Stimulated activated CD8-positive, alpha-beta memory T cell treated with anti-CD3 and anti-CD28 coated beads, Interleukin-12 subunit alpha, Interleukin-12 subunit beta, amount 100 ng/mL, for 24 hours (primary cell): ENCODE results near the gene C1orf87.

Source experiments
- DNase-seq: peaks from one replicate; pipeline ENCODE4 v3.0.0-alpha.2; 2020; ENCODE audit errors: extremely low read depth

The C1orf87 gene

DNA sequence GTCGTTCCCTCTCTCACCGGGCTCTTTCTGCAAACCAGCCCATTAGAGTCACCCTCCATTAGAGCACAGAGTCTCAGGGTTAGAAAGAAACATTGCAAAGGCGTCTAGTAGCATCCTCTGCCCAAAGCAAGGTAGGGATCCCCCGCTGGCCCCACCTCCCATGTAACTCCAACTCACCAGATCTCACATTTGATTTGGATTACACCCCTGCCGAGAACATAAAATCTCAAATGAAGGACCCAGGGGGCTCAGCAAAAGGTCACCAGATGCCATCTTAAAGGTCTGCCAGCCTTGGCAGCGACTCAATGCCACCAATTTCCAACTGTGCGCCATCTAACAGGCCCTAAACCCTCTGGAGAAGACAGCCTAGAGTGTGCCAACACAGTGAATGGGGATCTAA is 14.1 kb downstream of the C1orf87 start:
- no peak for DNase-seq

GRCh38 chr1:60055336-60055735 is 18.2 kb downstream of the C1orf87 start:
- DNase-seq = no peak

DNA sequence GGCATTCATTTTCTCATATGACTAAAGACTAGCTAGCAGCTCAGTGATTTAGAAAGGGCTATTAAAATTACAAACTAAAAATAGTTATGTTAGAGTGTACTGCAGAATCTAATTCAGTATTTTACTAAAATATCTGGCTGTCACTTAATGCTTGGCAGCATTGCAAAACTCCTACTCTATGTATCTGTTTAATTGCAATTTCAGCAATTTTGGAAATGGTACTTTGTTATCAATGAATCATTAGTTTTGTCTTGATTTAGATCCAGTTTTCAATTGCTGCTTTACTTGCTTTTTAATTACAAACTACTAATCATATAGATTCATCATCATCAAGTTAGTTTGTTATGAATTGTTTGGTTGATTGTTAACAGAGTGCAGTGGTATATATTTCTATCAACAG is 19.2 kb downstream of the C1orf87 start:
- DNase-seq = no peak

DNA sequence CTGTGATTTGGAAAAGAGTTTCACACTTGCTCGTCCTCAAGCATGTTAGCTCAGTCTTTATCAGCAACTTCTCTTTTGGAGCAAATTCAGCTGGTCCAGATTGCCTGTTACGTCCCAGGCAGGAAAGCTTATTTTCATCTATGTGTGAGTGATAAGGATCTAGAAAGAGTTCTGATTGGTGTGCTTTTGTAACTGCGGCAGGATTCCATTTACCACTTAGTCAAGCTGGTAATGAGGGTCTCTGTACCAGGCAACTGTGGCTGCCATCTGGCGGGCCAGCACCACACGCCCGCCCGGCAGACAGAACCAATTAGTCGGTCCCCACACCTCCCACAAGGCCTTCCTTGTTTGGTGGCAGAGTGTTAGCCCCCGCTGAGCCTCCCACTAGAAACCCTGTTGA is 21.0 kb downstream of the C1orf87 start:
- DNase-seq = no peak

- no peak for DNase-seq
Measured at GRCh38 chr1:60051191-60051590, 22.4 kb downstream of the C1orf87 start.

DNA sequence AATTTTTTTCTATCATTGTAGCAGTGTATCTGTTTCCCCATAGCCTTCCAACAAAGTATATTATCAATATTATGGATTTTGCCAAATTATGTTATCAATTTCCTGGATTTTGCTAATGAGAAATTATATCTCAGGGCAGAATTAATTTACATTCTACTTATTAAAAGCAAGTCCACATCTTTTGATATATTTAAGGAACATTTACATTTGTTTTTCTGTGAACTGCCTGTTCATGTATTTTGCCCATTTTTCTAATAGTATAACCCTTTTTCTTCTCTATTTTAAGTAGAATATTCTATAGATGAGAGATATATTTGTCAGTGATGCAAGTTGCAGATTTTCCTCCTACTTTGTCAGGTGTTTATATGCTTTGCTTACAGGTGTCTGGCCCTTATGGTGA is 24.4 kb downstream of the C1orf87 start:
- DNase-seq = no peak

DNA sequence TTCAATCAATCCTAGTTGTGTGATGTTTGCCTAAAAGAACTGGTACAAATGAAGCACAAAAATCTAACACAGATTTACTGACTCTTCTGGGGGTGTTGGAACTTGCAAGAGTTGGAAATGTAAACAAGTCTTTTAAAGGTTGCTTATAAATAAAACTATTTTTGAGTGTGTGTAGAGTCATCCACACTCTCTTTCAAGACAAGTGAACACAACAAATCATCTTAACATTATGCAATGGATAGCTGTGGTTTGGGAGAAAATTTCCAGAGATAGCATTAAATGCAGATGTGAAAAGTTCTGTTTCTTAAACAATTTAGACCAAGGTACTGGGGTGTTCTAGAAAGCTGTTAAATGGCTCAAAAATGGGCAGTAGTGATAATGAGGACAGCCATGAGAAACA is 28.7 kb downstream of the C1orf87 start:
- no peak for DNase-seq

- DNase-seq = no peak
Measured at GRCh38 chr1:60041783-60042182, 31.8 kb downstream of the C1orf87 start.

- DNase-seq = no peak
Measured at GRCh38 chr1:60037669-60038068, 35.9 kb downstream of the C1orf87 start.

- DNase-seq = no peak
Measured at GRCh38 chr1:60036856-60037460, 36.6 kb downstream of the C1orf87 start.

- DNase-seq = no peak
Measured at GRCh38 chr1:60035921-60036320, 37.6 kb downstream of the C1orf87 start.

DNA sequence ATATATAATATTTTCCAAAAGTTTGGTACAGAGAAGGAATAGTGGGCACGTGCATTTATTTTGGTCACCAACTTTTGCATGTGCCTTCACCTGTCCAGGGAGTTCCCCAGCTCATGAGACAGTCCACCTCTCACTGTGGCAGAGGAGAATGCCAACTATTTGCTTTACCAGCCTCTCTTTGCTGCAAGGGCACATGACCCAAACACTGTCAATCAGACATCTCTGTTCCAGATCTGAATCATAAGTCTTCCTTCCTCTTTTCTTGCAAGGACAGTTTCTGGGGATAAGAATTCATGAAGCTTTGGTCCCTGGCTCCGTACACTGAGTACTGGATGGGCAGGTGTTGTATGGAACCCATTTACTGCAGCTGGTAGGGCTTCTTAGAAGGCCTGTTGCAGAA is 38.6 kb downstream of the C1orf87 start:
- DNase-seq = no peak

DNA sequence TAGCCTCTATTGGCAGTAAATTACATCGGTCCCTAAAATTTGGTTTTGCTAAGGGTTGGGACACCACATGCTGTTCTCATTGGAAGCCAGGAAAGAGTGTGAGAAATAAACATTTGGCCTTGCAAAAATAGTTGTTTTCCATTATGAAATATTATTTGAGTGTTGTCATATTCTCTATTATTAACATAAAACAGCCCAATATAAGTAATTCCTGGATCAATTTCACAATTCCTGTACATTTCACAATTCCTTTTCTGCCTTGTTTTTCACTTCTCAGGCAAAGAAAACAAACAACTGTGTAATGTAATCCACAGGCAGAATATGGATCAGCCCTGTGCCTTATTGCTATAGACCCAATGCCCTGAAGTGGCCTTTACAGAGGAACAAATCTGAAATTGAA is 40.5 kb downstream of the C1orf87 start:
- DNase-seq = no peak

DNA sequence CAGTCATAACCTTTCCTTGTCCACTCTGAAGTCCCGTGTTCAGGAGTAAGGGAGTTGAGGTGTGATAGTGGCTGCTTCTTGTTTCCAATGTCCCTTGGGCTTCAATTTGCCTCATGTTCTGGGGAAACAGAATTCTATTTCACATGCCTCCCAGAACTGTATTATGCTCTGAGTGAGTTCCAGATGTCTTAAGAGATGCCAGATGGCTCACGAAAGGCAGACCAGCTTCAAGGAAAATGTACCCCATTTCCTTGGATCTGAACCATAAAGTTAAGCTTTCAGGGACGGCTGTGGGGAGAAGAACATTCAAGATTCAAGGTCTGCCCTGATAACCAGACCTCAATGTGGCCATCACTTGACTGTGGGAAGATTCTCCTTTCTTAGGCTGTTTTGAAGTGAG is 42.4 kb downstream of the C1orf87 start:
- no peak for DNase-seq

GRCh38 chr1:60025552-60025951 is 48.0 kb downstream of the C1orf87 start:
- DNase-seq = no peak

DNA sequence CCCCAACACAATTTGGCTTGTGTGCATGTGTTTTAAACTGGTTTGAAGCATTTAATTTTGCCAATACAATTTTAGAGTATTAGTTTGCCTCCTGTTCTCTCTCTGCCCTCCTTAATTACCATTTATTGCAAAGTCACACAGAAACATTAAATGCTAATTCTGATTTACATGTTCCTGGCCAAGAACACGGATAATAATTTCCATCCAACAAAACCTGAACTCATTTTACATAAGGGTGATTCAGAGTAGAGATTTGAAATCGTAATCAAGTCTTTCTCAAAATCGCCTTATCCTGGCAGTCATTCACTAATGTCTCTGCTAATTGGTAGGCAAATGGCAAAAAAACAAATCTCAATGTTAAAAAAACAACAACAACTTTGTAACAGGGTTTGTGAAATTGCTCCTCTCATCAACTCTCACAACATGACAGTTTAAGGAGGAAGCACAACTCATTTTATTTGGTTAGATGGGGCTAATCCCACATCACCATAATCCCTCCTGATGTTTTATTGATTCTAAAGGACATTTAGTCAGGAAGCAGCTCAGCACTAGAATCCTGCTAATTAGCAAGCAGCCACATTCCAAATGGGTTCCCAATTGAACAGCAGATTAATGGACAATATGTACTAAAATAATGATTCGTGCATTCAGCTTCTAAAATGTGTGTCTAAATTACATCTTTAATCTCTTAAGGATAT is 55.9 kb downstream of the C1orf87 start:
- DNase-seq = no peak

GRCh38 chr1:60010690-60011089 is 62.9 kb downstream of the C1orf87 start:
- no peak for DNase-seq

DNA sequence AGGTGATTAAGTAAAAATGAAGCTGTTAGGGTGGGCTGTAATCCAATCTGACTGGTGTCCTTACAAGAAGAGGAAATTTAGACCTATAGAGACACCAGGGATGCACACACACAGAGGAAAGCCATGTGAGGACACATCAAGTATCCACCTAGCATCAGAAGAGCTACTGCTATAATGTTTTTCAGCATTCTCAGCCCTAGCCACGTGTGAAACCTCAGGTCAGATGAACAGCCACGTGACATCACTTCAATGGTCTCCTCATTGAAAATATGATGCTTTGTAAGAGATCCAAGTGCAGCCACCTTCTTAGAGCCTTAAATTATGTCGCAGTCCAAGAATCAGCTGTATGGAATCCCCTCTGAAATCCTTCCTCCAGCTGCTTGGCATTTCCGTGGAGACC is 65.1 kb downstream of the C1orf87 start:
- DNase-seq = no peak

- no peak for DNase-seq
Measured at GRCh38 chr1:60000625-60001024, 72.9 kb downstream of the C1orf87 start.

DNA sequence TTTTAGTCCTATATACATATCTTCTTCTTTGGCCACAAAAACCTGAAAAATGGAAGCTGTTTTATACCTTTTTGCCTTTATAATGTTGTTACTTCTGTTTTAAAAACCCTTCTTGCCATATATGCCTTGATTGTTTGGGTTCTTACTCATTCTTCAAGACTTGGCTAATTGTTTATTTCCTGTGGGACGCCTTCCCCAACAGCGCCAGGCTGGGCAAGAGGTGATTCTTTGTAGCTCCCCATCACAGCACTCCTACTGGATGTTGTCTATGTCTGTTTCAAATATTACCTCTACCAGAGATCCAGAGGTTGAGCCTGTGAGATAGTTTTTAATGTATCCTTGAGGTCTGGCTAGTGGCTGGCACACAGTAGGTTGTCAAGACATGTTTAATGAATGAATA is 73.8 kb downstream of the C1orf87 start:
- no peak for DNase-seq

GRCh38 chr1:59999006-59999405 is 74.6 kb downstream of the C1orf87 start:
- no peak for DNase-seq

DNA sequence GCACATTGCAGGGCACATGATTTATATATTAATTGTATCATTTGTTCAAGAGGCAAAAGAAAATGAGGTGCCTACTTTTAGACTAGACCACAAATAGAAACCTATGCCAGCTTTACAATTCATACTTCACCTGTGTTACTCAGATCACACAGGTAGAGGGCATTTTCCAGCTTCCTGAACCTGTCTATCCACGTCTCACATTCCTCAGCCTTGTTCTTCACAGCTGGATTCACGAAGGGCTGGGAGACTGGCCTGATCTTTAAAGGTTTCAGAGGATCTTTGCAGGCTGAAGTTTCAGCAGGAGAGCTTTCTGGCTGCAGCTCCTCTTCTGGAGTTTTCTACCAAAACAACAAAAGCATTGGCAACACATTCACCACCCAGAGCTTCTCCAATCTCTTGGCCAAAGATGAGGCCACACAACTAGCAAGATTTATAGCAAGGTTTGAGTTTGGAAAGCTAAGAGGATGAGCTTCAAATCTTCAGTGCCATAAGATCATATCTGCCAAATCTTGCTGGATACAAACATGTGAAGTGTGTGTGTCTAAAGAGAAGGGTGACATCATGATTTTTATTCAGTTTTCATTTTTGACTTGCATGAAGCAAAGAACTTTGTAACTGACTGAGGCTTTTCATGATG is 76.0 kb downstream of the C1orf87 start:
- DNase-seq = no peak
